Retinal pigment epithelial cell (primary cell): ENCODE data around the gene OR6K2.

Source experiments
- DNase-seq: peaks from one replicate; pipeline ENCODE4 v3.0.0-alpha.2; 2010; ENCODE audit warnings: low read depth
- H3K4me3 ChIP-seq: 2 replicates; pipeline ENCODE4 v1.5.1; 2011; ENCODE audit warnings: mild to moderate bottlenecking, low read length, control low read depth, moderate library complexity
- TF ChIP-seq, protein P1 (sequence below): conservative IDR thresholded peaks from 2 replicates; pipeline ENCODE4 v1.5.1; 2011; ENCODE audit warnings: low read depth, low read length, control low read depth, inconsistent platforms

The OR6K2 gene, protein sequence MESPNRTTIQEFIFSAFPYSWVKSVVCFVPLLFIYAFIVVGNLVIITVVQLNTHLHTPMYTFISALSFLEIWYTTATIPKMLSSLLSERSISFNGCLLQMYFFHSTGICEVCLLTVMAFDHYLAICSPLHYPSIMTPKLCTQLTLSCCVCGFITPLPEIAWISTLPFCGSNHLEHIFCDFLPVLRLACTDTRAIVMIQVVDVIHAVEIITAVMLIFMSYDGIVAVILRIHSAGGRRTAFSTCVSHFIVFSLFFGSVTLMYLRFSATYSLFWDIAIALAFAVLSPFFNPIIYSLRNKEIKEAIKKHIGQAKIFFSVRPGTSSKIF

DNA sequence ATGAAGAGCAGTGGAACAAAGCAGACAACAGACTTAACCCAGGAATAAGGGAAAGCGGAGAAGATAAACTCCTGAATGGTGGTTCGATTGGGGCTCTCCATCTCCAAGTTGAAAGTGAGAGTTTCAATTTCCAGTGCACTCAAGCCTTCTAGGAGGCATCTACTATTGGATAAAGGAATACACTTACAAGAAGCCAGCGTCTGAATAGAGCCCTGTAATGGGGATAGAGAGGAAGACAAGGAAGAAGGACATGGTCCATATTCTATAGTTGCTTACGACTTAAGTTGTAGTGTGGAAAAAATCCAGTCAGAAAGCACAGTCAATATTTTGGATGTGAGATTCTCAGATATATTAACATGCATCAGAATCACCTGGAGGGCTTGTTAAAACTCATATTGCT lies at the start of gene OR6K2:
OR6K2 (minus strand) TSS at position 101 of the 400 bp plus-strand sequence; CDS start at position 101, 0 bp downstream.
- TF ChIP-seq, protein P1, sequence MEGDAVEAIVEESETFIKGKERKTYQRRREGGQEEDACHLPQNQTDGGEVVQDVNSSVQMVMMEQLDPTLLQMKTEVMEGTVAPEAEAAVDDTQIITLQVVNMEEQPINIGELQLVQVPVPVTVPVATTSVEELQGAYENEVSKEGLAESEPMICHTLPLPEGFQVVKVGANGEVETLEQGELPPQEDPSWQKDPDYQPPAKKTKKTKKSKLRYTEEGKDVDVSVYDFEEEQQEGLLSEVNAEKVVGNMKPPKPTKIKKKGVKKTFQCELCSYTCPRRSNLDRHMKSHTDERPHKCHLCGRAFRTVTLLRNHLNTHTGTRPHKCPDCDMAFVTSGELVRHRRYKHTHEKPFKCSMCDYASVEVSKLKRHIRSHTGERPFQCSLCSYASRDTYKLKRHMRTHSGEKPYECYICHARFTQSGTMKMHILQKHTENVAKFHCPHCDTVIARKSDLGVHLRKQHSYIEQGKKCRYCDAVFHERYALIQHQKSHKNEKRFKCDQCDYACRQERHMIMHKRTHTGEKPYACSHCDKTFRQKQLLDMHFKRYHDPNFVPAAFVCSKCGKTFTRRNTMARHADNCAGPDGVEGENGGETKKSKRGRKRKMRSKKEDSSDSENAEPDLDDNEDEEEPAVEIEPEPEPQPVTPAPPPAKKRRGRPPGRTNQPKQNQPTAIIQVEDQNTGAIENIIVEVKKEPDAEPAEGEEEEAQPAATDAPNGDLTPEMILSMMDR, result no peak
- H3K4me3 ChIP-seq, result no peak within 1 kb of the TSS
- DNase-seq, result no peak

DNA sequence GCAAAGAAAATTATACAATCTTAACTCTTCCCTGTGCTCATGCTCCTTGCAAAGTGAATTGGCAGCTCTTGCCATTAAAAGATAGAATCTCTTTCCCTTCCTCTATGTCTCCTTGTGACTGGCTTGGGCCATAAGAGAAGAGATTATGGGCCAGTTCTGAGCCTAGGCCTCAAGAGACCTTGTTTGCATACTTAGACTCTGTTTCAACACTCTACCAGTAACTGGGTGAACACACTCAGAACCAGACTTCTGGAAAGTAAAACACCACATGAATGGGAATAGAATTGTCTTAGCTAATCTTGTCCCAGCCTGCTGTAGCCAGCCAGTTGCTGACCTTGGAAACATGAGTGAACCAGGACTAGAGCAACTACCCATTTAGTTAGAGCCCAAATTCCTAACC lies 35.4 kb upstream of the OR6K2 start:
- TF ChIP-seq, protein P1, result no peak
- no peak overlapping the region for H3K4me3 ChIP-seq
- DNase-seq, result no peak

DNA sequence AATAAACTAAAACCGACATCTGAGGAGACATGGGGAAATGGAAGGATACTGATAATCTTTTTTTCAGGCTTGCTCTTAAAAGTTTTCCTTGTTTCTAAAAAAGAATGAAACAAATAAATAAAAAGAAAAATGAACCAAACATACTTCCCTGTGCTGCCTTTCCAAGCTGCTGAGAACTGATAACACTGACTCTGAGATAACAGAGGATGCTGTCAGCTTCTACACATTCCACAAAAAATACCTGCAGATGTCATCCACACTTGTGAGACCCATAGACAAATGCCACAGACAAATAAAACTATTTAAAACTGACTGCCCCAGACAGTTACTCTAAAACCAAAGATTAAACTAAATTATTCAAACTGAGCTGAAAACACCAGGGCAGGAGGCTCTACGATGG lies 32.1 kb upstream of the OR6K2 start:
- TF ChIP-seq, protein P1, result no peak
- DNase-seq, result no peak
- H3K4me3 ChIP-seq, result no peak overlapping the region

DNA sequence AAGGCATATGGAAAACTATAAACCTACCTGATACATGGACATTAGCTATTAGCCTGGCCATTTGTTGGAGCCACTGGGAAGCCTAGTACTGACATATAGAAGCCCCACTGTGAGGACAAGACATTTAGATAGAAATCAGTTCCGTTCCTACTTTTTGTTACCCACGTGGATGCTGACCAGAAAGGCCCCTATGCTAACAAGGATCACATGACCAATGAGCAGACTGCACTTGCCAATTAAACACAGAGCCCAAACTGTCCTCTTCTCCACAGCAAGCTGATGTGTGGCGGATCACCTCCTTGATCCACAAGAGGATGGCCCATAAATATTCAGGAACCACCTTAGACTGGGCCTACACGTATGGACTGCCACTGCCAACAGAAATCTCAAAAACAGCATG lies 31.3 kb upstream of the OR6K2 start:
- DNase-seq, result no peak
- H3K4me3 ChIP-seq, result no peak overlapping the region
- TF ChIP-seq, protein P1, result no peak

DNA sequence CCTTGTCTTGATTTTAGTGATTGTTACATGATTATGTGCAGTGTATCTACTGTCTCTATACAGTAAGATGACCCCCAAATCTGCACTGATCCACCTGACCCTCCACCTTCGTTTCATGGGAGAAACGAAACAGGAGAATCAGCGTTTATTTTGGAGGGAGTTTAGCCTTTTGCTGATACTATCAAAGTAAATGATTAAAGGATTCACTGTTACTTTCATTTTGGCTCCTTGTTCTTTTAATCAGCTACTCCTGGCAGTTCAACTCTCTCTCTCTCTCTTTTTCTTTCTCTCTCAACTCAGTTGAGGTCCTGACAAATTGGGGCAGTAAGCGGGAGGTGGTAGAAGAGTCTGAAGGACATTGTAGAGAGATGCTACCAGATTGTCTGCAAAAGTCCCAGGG lies 30.0 kb upstream of the OR6K2 start:
- TF ChIP-seq, protein P1, result no peak
- H3K4me3 ChIP-seq, result no peak overlapping the region
- no peak for DNase-seq

DNA sequence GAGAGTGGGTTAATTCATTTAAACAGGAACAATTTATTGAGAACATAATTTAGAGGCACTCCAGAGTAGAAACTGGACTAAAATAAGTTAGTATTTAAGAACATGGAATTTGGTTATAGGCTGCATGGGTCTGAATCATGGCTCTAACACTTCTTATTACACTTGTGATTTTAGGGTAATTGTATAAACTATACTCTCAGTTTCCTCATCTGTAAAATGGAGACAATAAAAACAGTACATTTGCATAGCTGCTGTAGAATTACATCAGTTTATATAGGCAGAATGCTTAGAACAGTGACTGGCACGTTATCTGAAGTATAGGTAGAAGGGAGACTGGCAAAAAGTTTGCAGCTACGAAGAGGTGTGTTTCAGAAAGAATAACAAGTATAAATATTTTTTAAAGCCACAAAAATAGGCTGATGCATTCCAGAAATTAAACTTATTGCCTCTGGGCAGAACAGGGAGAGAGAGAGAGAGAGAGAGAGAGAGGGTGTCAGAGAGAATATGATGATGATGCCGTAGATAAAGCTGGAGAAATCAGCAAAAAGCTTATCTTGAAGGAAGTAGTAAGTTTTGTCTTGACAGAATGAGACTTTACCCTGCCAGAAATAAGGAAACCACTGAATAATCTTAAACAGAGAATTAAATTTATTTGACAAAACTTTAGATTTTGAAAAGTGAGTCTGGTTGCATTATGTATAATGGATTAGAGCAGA lies 28.2 kb upstream of the OR6K2 start:
- H3K4me3 ChIP-seq, result no peak overlapping the region
- no peak for DNase-seq
- TF ChIP-seq, protein P1, result no peak

DNA sequence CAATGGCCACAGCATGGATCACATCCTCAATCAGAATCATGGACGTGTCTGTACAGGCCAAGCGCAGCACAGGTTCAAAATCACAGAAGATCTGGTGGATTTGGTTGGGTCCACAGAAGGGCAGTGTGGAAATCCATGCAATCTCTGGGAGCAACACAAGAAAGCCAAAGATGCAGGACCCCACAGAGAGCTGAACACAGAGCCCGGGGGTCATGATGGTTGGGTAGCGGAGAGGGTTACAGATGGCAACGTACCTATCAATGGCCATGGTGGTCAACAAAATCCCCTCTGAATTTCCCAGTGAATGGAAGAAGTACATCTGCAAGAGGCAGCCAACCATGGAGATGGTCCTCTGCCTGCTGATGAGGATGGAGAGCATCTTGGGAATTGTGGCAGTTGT lies 24.0 kb upstream of the OR6K2 start:
- TF ChIP-seq, protein P1, result no peak
- no peak for DNase-seq
- H3K4me3 ChIP-seq, result no peak overlapping the region
